Effector memory CD4-positive, alpha-beta T cell (primary cell): Measurements from ENCODE around the gene FMN1.

Source experiments
- DNase-seq, 3 donors: peaks; one replicate each; pipeline ENCODE4 v3.0.0-alpha.2; 2020
- H3K27ac ChIP-seq: 2 replicates; pipeline ENCODE4 v1.7.0; 2013; ENCODE audit warnings: mild to moderate bottlenecking, low read length, moderate library complexity; ENCODE audit not compliant: insufficient read depth, poor library complexity, severe bottlenecking
- H3K27me3 ChIP-seq: replicated peaks from 2 replicates; pipeline ENCODE4 v1.7.0; 2013; ENCODE audit warnings: mild to moderate bottlenecking, low read length; ENCODE audit not compliant: insufficient read depth, control insufficient read depth, poor library complexity, severe bottlenecking
- H3K36me3 ChIP-seq: 2 replicates; pipeline ENCODE4 v1.7.0; 2013; ENCODE audit warnings: mild to moderate bottlenecking, low read length, moderate library complexity; ENCODE audit not compliant: control insufficient read depth, insufficient read depth
- H3K4me1 ChIP-seq: 2 replicates; pipeline ENCODE4 v1.7.0; 2013; ENCODE audit warnings: low read length, mild to moderate bottlenecking; ENCODE audit not compliant: control insufficient read depth, insufficient read depth, poor library complexity, severe bottlenecking
- H3K4me3 ChIP-seq: 2 replicates; pipeline ENCODE4 v1.7.0; 2013; ENCODE audit warnings: low read length, low read depth, mild to moderate bottlenecking; ENCODE audit not compliant: insufficient read depth, poor library complexity, severe bottlenecking
- H3K9me3 ChIP-seq: 2 replicates; pipeline ENCODE4 v1.7.0; 2013; ENCODE audit warnings: mild to moderate bottlenecking, low read length, moderate library complexity; ENCODE audit not compliant: control insufficient read depth

FMN1 gene

GRCh38 chr15:33030315-33030714 is 164.2 kb downstream of the FMN1 start:
- no peaks in the 10 kb centered on the region for H3K9me3 ChIP-seq
- no peaks in the 10 kb centered on the region for H3K36me3 ChIP-seq
- no peak overlapping the region for H3K27ac ChIP-seq
- H3K27me3 ChIP-seq = no peaks in the 10 kb centered on the region
- H3K4me3 ChIP-seq = no peak overlapping the region
- peaks cover 4% of the 10 kb centered on the region for H3K4me1 ChIP-seq
- no peak for DNase-seq

DNA sequence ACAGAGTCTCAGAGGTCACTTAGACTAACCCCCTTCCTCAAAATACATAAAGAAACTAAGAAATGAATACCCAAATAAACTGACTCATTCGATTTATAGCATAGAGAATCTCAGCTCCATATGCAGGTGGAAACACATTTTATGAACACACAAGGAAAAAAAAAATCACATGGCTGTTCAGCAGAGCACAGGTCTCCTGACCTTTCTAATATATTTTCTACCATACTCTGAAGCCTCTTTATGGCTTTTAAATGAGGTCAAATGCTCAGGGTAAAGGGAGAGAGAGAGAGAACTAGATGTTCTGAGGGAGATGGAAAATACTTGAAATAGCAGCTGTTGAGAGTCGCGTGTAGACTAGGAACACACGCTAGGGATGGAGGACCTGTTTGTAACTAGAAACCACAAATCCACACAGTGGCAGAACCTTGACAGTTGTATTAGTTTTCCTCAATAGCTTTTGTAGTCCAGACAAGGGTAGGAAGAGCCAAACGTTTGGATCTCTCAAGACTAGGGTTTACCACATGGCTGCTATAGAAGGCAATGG is 165.3 kb downstream of the FMN1 start:
- Histone ChIP-seq H3K4me3 (no peak overlapping the region), H3K4me1 (peaks cover 4% of the 10 kb centered on the region), H3K27me3 (no peaks in the 10 kb centered on the region), H3K27ac (no peak overlapping the region), H3K36me3 (no peaks in the 10 kb centered on the region), H3K9me3 (no peaks in the 10 kb centered on the region)
- no peak for DNase-seq

DNA sequence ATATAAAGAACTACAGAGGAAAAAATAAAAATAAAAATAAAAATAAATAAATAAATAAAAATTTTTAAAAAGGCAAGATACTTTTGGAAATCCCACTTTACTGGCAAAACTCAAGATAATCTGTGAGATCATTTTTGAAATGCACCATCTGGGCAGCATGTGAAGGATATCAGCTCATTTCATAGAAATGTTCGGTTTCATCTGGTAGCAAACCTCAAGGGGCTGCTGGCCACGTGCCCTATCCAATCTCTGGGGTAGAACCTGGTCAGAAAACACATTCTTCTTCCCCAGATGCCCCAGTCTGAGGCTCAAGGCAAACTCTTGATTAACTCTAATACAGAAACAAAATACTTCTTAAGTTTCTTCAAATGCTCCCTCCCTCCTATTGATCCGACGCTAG is 166.0 kb downstream of the FMN1 start:
- Histone ChIP-seq H3K4me1 (peaks cover 4% of the 10 kb centered on the region), H3K9me3 (no peaks in the 10 kb centered on the region), H3K36me3 (no peaks in the 10 kb centered on the region), H3K4me3 (no peak overlapping the region), H3K27ac (no peak overlapping the region), H3K27me3 (no peaks in the 10 kb centered on the region)
- DNase-seq = no peak

GRCh38 chr15:33027306-33028035 is 167.0 kb downstream of the FMN1 start:
- H3K27me3 ChIP-seq = no peaks in the 10 kb centered on the region
- no peaks in the 10 kb centered on the region for H3K36me3 ChIP-seq
- no peaks in the 10 kb centered on the region for H3K9me3 ChIP-seq
- H3K4me3 ChIP-seq = no peak overlapping the region
- H3K27ac ChIP-seq = no peak overlapping the region
- peaks cover 4% of the 10 kb centered on the region for H3K4me1 ChIP-seq
- no peak for DNase-seq

- Histone ChIP-seq H3K27me3 (no peaks in the 10 kb centered on the region), H3K36me3 (no peaks in the 10 kb centered on the region), H3K27ac (no peak overlapping the region), H3K9me3 (no peaks in the 10 kb centered on the region), H3K4me3 (no peak overlapping the region), H3K4me1 (peaks cover 4% of the 10 kb centered on the region)
- DNase-seq = no peak
These were observed 167.9 kb downstream of the FMN1 start for GRCh38 chr15:33026614-33027013.

DNA sequence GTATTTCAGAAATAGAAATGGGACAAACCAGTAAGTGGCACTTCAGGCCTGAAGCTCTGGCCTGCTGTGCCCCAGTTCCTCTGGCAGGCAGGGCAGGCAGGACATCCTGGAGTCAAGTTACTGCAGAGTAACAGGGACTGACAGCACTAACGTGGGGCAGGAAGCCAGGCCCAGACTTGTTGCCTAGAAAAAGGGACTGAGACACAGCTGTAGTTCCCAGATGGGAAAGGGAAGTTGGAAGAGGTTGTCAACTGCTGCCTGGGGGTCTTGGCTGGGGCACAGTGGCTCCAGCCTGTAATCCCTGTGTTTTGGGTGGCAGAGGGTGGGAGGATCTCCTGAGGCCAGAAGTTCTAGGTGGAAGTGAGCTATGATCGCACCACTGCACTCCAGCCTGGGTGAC is 171.9 kb downstream of the FMN1 start:
- Histone ChIP-seq H3K27me3 (no peaks in the 10 kb centered on the region), H3K9me3 (no peaks in the 10 kb centered on the region), H3K4me1 (peaks cover 2% of the 10 kb centered on the region), H3K36me3 (no peaks in the 10 kb centered on the region), H3K4me3 (no peak overlapping the region), H3K27ac (no peak overlapping the region)
- DNase-seq = no peak

DNA sequence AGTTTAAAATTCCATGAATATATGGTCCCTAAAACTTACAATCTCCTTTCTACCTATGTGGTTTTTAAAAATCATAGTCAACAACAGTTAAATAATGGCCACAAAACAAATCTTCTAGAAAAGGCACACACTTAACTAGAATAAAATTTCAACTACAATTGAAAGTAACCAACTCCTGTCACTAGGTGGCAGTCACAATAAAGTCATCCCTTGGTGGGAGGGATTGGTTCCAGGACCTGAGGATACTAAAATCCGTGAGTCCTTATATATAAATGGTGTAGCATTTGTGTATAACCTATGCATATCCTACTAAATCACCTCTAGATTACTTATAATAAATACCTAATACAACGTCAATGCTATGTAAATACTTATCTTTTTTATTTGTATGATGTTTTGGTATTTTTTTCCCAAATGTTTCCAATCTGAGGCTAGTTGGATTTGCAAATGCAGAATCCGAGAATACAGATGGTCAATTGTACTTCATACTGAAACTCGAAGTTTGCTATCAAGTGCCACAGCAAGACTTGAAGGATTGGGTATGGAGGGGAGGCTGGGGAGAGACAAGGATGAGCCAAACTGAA is 172.6 kb downstream of the FMN1 start:
- Histone ChIP-seq H3K27me3 (no peaks in the 10 kb centered on the region), H3K4me1 (no peaks in the 10 kb centered on the region), H3K9me3 (no peaks in the 10 kb centered on the region), H3K27ac (no peak overlapping the region), H3K36me3 (no peaks in the 10 kb centered on the region), H3K4me3 (no peak overlapping the region)
- no peak for DNase-seq

DNA sequence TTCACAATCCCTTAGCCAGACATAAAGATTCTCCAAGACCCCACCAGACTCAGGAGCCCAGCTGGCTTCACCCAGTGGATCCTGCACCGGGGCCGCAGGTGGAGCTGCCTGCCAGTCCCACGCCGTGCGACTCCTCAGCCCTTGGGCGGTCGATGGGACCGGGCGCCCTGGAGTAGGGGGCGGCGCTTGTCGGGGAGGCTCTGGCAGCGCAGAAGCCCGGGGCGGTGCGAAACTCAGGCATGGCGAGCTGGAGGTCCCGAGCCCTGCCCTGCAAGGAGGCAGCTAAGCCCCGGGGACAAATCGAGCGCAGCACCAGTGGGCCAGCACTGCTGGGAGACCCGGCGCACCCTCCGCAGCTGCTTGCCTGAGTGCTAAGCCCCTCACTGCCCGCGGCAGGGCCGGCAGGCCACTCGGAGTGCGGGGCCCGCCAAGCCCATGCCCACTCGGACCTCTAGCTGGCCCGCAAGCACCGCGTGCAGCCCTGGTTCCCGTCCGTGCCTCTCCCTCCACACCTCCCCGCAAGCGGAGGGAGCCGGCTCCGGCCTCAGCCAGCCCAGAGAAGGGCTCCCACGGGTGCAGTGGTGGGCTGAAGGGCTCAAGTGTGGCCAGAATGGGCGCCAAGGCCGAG is 175.0 kb downstream of the FMN1 start:
- H3K9me3 ChIP-seq = no peaks in the 10 kb centered on the region
- no peaks in the 10 kb centered on the region for H3K27me3 ChIP-seq
- H3K36me3 ChIP-seq = no peaks in the 10 kb centered on the region
- H3K4me3 ChIP-seq = no peak overlapping the region
- no peak for DNase-seq
- no peak overlapping the region for H3K27ac ChIP-seq
- no peaks in the 10 kb centered on the region for H3K4me1 ChIP-seq

- no peaks in the 10 kb centered on the region for H3K4me1 ChIP-seq
- no peak overlapping the region for H3K27ac ChIP-seq
- no peak overlapping the region for H3K4me3 ChIP-seq
- no peaks in the 10 kb centered on the region for H3K36me3 ChIP-seq
- H3K9me3 ChIP-seq = no peaks in the 10 kb centered on the region
- no peak for DNase-seq
- H3K27me3 ChIP-seq = no peaks in the 10 kb centered on the region
These were observed 178.0 kb downstream of the FMN1 start for GRCh38 chr15:33016405-33017024.

DNA sequence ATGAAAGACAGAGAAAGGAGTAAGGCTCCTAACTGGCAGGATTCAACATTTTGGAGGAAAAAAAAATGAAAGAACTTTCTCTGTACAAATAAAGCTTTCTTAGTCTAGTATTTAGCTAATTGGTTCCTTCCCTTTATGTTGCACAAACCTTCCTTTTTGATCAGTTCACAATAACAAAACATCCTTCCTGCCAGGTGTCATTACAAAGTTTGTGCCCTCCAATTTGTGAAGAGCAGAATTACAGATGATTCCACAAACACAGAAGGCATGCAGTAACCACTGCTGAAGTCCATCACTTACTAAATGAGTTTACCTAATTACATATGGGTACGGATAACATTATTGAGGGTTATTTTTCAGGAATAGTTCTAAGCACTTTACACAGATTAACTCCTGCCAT is 179.9 kb downstream of the FMN1 start:
- DNase-seq = no peak
- H3K27ac ChIP-seq = no peak overlapping the region

More for the DNA sequence above, 179.9 kb downstream of the FMN1 start:
- Histone ChIP-seq H3K36me3 (no peaks in the 10 kb centered on the region), H3K27me3 (no peaks in the 10 kb centered on the region), H3K4me1 (no peaks in the 10 kb centered on the region), H3K4me3 (no peak overlapping the region), H3K9me3 (no peaks in the 10 kb centered on the region)
